Coronary artery (tissue), 2 donors: ENCODE data around the gene PRKAR1A.

Experiments used
- DNase-seq: peaks from one replicate; pipeline ENCODE4 v3.0.0-alpha.2; 2017; ENCODE audit warnings: low spot score
- H3K27ac ChIP-seq, 2 donors: fragments of 200-600 bp; sonication (generic); one replicate each; pipeline ENCODE4 v1.5.1; 2016 to 2019
- H3K4me3 ChIP-seq: fragments of 200-600 bp; sonication (generic); 2 replicates; pipeline ENCODE4 v1.5.1; 2016; ENCODE audit warnings: mild to moderate bottlenecking, moderate library complexity
- TF ChIP-seq, protein P1 (sequence below): fragments of 200-600 bp; sonication (generic); IDR thresholded peaks from one replicate; pipeline ENCODE4 v1.5.1; 2019; ENCODE audit warnings: antibody characterized with exemption

The PRKAR1A gene

DNA sequence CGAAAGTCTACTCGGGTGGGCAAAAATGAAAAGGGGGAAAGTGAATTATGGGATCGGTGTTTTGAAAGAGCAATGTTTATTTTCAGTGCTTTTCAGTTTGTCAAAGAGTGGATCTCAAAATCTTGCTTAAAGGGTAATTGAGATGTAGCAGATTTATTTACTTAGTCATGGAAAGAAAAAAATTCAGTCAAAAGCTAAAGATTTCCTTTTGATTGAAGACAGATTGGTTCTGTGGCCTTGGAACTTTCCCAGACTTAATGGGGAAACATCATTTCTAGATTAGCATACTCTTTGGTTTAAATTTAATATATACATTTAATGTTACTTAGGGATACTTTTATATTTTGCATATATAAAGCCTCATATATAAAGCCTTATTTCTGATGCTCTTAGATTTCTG is 20.6 kb downstream of the PRKAR1A start:
- DNase-seq: no peak
- Histone ChIP-seq H3K4me3 (no peak overlapping the region), H3K27ac (no peak overlapping the region)
- TF ChIP-seq, protein P1, sequence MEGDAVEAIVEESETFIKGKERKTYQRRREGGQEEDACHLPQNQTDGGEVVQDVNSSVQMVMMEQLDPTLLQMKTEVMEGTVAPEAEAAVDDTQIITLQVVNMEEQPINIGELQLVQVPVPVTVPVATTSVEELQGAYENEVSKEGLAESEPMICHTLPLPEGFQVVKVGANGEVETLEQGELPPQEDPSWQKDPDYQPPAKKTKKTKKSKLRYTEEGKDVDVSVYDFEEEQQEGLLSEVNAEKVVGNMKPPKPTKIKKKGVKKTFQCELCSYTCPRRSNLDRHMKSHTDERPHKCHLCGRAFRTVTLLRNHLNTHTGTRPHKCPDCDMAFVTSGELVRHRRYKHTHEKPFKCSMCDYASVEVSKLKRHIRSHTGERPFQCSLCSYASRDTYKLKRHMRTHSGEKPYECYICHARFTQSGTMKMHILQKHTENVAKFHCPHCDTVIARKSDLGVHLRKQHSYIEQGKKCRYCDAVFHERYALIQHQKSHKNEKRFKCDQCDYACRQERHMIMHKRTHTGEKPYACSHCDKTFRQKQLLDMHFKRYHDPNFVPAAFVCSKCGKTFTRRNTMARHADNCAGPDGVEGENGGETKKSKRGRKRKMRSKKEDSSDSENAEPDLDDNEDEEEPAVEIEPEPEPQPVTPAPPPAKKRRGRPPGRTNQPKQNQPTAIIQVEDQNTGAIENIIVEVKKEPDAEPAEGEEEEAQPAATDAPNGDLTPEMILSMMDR: no peak

DNA sequence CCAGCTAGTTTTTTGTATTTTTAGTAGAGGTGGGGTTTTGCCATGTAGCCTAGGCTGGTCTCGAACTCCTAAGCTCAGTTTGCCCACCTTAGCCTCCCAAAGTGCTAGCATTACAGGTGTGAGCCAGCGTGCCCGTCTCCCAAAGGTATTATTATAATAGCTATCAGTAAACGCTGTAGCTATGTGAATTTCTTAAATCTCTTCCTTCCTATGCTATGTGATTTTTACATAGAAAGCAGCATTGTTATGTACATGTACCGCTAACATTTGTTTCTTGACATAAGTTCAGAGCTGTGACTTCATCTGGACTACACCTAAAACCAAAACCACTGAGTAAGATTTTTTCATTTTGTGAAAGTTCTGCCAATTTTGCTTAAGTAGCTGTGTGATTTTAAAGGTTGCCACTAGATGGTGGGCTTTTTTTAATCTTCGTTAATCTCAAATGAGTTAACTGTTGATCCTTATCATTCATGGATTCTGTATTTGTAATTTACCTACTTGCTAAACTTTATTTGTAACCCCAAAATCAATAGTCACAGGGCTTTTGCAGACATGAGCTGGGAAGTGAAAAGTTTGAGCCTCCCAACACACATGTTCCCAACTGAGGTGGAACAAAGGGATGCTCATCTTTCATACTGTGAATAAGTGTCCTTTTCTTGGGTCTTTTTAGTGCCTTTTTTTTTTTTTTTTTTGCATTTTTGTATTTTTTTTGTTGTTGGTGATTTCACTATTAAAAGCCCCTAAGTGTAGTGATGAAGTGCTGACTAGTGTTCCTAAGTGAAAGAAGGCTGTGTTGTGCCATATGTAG is 21.9 kb downstream of the PRKAR1A start:
- Histone ChIP-seq H3K4me3 (no peak overlapping the region), H3K27ac (no peak overlapping the region)
- TF ChIP-seq, protein P1: peak; percentile 27
- DNase-seq: no peak

DNA sequence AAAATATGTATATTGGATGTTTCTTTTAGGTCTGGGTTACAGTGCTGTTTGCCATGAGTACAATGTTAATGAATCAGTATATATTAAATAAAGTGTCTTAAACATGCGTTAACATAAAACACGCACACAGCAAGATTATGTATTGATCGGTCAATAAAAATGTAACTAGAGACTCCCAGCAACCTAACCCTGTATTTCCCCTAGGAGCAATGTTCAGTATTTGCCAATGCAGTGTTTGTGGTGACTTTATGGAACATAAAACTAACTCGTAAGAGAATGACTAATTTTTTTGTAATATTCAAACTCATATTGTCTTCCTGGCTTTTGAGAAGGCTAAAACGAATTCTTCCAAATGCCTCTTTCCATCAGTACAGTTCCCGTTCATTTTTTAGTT is 22.5 kb downstream of the PRKAR1A start:
- TF ChIP-seq, protein P1: no peak
- no peak overlapping the region for H3K4me3 ChIP-seq
- no peak for DNase-seq
- H3K27ac ChIP-seq: no peak overlapping the region

DNA sequence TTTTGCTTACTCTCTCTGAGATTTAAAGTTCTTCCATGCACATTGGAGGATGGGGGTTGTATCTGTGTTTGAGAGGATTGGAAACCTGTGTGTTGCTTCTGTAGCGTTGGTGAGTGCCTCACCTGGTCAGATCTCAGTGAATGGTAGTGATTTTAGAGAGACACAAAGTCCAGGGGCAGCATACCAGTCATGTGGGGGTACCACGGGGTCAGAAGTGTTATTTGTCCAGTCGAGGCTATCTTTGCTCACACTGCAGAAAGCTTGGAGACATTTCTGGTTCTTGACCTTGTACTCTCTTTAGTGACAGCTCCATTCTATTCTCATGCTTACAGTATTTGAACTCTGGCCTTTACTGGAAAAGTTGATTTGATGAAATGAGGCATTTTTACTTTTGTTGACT is 23.7 kb downstream of the PRKAR1A start:
- no peak for DNase-seq
- no peak overlapping the region for H3K27ac ChIP-seq
- H3K4me3 ChIP-seq: no peak overlapping the region
- TF ChIP-seq, protein P1: no peak

DNA sequence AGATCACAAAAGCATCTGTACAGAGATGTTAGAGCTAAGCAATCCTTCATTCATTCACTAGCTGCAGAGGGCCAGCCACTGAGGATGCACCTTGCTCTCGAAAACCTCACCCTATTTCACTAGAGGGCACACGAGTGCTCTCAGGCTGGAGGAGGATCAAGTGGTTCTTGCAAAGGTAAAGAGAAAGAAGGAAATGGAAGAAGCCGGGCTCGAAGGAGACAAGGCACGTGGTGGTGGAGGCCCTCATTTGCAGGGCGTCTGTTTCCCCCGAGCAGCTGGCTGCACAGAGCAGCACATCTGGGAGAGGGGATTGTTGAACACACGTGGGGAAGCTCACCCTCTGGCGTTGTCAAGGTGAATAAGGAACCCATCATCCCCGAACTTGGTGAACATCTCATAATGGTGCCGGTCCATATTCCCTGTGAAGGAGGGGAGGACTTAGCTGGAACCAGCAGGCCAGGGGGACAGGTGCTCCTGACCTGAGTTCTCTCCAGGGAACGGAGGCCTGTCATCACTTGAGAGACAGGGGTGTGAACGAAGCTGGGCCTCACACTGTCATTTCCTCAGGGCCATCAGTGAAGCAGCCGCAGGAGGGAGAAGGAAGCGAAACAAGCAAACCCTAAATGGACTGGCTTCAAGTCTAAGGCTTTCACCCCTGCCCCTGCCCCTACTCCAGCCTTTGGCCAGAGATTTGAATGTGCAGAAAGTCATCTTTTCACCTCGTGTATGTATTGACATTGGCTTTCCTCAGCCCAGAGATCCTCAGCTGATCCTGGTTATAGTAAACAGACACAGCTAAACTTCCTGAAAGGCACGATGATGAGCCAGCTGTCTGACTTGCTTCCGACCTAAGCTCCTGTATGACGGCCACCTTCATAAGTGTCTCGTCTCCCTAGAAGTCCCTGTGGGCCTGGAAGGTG is 27.6 kb downstream of the PRKAR1A start:
- no peak for DNase-seq
- TF ChIP-seq, protein P1: no peak
- no peak overlapping the region for H3K4me3 ChIP-seq
- no peak overlapping the region for H3K27ac ChIP-seq

DNA sequence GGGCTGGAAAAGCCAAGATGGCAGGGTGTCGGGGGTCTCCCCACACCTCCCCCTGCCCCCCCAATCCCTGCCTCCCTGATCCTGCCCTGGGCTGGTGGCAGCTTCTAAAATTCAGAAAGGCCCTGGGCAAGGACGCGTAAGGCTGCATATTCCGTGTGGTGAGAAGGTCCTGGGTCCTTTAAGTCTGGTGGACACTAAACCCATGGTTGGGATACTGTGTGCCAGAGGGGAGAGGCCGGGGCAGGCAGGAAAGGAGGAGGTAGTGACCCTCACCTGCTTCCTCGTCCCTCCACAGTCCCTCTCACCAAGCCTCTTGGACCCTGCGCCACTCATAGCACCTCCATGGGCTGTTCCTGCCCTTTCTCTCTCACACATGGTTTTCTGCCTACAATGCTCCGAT is 28.8 kb downstream of the PRKAR1A start:
- no peak overlapping the region for H3K4me3 ChIP-seq
- H3K27ac ChIP-seq: no peak overlapping the region
- DNase-seq: no peak
- TF ChIP-seq, protein P1: no peak
